ENCODE data around the gene ZNF35. TPM values are rescaled to one million over a fixed set of nuclear protein-coding genes. Genes with fewer than 3 reads are reported as not detected.

The ZNF35 gene
- polyA plus RNA-seq, 1 donor: 6.4 TPM

GRCh38 chr3:44685128-44685800 lies 36.7 kb downstream of the ZNF35 start:
- peak; percentile 25 for DNase-seq (ENCODE audit: low read depth)

GRCh38 chr3:44687898-44688297 lies 39.4 kb downstream of the ZNF35 start:
- no peak for DNase-seq (ENCODE audit: low read depth)

Other genes starting within 250 kb of the ZNF35 start
- gene ZNF445, start 171.1 kb upstream of the ZNF35 start, polyA plus RNA-seq (ENCODE audit: insufficient read length): 15.4 TPM
- 6.7 TPM for gene ZKSCAN7, start 93.5 kb upstream of the ZNF35 start, polyA plus RNA-seq (ENCODE audit: insufficient read length)
- 4.1 TPM for gene ZNF660, start 63.8 kb upstream of the ZNF35 start, polyA plus RNA-seq (ENCODE audit: insufficient read length)
- gene ZNF197, start 23.7 kb upstream of the ZNF35 start, polyA plus RNA-seq (ENCODE audit: insufficient read length): 16.6 TPM
- gene ZNF502, start 63.9 kb downstream of the ZNF35 start, polyA plus RNA-seq (ENCODE audit: insufficient read length): 6.1 TPM
- gene ZNF501, start 80.9 kb downstream of the ZNF35 start, polyA plus RNA-seq (ENCODE audit: insufficient read length): 5.1 TPM
- gene KIAA1143, start 112.9 kb downstream of the ZNF35 start, polyA plus RNA-seq (ENCODE audit: insufficient read length): 30.6 TPM
- gene KIF15, start 113.1 kb downstream of the ZNF35 start, polyA plus RNA-seq (ENCODE audit: insufficient read length): 9.2 TPM
- gene TMEM42, start 213.2 kb downstream of the ZNF35 start, polyA plus RNA-seq (ENCODE audit: insufficient read length): 12.7 TPM
- gene TGM4, start 225.9 kb downstream of the ZNF35 start, polyA plus RNA-seq (ENCODE audit: insufficient read length): not detected

Data from forelimb muscle (tissue), 1 donor.